ENCODE measurements around the gene HSD3B7.
A peak's percentile ranks its signal among the peaks of the same experiment; 100 is the strongest.

HSD3B7 gene

DNA sequence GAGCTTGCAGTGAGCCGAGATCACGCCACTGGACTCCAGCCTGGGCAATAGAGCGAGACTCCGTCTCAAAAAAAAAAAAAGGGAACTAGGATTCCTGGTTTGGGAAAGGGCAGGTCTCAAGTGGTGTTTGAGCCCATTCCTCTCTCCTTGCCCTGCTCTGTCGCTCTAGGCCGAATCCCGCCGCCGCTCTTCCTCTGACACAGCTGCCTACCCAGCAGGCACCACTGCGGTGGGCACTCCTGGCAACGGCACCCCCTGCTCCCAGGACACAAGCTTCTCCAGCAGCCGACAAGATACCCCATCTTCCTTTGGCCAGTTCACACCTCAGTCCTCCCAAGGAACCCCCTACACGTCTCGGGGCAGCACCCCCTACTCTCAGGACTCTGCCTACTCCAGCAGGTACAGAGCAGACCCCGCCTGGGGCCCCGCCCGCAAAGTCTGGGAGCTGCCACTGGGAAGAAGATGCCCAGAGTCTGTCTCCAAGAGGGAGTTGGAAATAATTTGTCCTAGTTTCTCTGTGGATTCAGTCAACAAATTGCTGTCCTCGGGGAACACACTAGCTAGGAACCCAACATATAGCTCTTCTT is 21.0 kb upstream of the HSD3B7 start:
- Mint-ChIP-seq H3K36me3 (ENCODE audit: insufficient read depth) (peaks cover 65% of the 10 kb centered on the region), H3K27me3 (no peaks in the 10 kb centered on the region), H3K4me1 (peaks cover 32% of the 10 kb centered on the region), H3K4me3 (no peak overlapping the region), H3K9me3 (no peaks in the 10 kb centered on the region), H3K27ac (ENCODE audit: low read depth) (no peak overlapping the region)
- ATAC-seq (replicated peaks; ENCODE audit: extremely low read depth, poor library complexity, severe bottlenecking) (no peak), DNase-seq (ENCODE audit: low spot score in 2 of 2) (no peak)

DNA sequence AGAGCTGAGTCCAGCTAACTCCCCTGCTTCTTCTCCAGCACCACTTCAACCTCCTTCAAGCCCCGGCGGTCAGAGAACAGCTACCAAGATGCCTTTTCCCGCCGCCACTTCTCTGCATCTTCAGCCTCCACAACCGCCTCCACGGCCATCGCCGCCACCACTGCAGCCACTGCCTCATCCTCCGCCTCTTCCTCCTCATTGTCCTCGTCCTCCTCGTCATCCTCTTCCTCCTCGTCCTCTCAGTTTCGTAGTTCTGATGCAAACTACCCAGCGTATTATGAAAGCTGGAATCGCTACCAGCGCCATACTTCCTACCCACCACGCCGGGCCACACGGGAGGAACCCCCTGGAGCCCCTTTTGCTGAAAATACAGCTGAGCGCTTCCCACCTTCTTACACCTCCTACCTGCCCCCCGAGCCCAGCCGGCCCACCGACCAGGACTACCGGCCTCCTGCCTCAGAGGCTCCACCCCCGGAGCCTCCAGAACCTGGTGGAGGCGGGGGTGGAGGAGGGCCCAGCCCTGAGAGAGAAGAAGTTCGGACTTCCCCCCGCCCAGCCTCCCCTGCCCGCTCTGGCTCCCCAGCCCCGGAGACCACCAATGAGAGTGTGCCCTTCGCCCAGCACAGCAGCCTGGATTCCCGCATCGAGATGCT is 20.3 kb upstream of the HSD3B7 start:
- Mint-ChIP-seq H3K27ac (ENCODE audit: low read depth) (no peak overlapping the region), H3K36me3 (ENCODE audit: insufficient read depth) (peaks cover 65% of the 10 kb centered on the region), H3K27me3 (no peaks in the 10 kb centered on the region)

GRCh38 chr16:30965436-30965835 is 19.6 kb upstream of the HSD3B7 start:
- ATAC-seq (replicated peaks; ENCODE audit: extremely low read depth, poor library complexity, severe bottlenecking) = no peak
- Mint-ChIP-seq H3K4me3 (no peak overlapping the region), H3K27ac (ENCODE audit: low read depth) (no peak overlapping the region)

More for the DNA sequence above, 20.3 kb upstream of the HSD3B7 start:
- no peaks in the 10 kb centered on the region for H3K9me3 Mint-ChIP-seq
- no peak overlapping the region for H3K4me3 Mint-ChIP-seq
- ATAC-seq (replicated peaks; ENCODE audit: extremely low read depth, poor library complexity, severe bottlenecking) (no peak), DNase-seq (ENCODE audit: low spot score in 2 of 2) (no peak)
- H3K4me1 Mint-ChIP-seq = peaks cover 25% of the 10 kb centered on the region

GRCh38 chr16:30966033-30966619 is 18.9 kb upstream of the HSD3B7 start:
- Mint-ChIP-seq H3K4me3 (no peak overlapping the region), H3K27me3 (no peaks in the 10 kb centered on the region), H3K4me1 (peaks cover 21% of the 10 kb centered on the region), H3K27ac (ENCODE audit: low read depth) (no peak overlapping the region), H3K9me3 (no peaks in the 10 kb centered on the region), H3K36me3 (ENCODE audit: insufficient read depth) (peaks cover 61% of the 10 kb centered on the region)
- ATAC-seq (replicated peaks; ENCODE audit: extremely low read depth, poor library complexity, severe bottlenecking) (no peak), DNase-seq (ENCODE audit: low spot score in 2 of 2) (no peak)

More at GRCh38 chr16:30965436-30965835, 19.6 kb upstream of the HSD3B7 start:
- H3K9me3 Mint-ChIP-seq = no peaks in the 10 kb centered on the region
- H3K36me3 Mint-ChIP-seq (ENCODE audit: insufficient read depth) = peaks cover 61% of the 10 kb centered on the region
- H3K4me1 Mint-ChIP-seq = peaks cover 18% of the 10 kb centered on the region
- DNase-seq (ENCODE audit: low spot score in 2 of 2) = no peak
- H3K27me3 Mint-ChIP-seq = no peaks in the 10 kb centered on the region

- peak overlapping the region; percentile 12 for H3K27ac Mint-ChIP-seq (ENCODE audit: low read depth)
- no peaks in the 10 kb centered on the region for H3K9me3 Mint-ChIP-seq
- H3K27me3 Mint-ChIP-seq = no peaks in the 10 kb centered on the region
- ATAC-seq (replicated peaks; ENCODE audit: extremely low read depth, poor library complexity, severe bottlenecking) = no peak
- peaks cover 63% of the 10 kb centered on the region for H3K36me3 Mint-ChIP-seq (ENCODE audit: insufficient read depth)
- H3K4me1 Mint-ChIP-seq = peaks cover 26% of the 10 kb centered on the region
- DNase-seq (ENCODE audit: low spot score in 2 of 2) = no peak
- no peak overlapping the region for H3K4me3 Mint-ChIP-seq
Observed at GRCh38 chr16:30967795-30968194, 17.2 kb upstream of the HSD3B7 start.

DNA sequence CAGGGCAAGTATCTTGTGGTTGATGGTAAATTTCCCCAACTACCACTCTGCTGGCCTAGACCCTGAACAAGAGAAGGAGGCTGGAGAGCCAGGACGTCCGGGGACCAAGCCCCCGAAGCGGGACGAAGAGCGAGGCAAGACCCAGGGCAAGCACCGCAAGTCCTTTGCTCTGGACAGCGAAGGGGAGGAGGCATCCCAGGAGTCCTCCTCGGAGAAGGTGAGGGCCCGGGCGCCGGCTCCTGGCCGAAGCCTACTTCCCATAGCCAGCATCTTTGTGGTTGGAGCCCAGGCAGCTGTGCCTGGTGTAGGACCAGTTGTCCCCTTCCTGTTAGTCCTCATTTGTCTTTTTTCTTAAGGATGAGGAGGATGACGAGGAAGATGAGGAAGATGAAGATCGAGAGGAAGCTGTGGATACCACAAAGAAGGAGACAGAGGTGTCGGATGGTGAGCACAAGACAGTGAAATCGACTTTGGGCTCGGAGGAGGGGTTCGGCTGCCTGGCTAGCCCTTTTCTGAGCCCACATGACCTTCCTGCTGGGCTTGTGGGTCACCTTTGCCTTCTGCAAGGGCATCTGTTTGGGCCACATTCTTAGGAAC is 15.7 kb upstream of the HSD3B7 start:
- DNase-seq (ENCODE audit: low spot score in 2 of 2) = no peak
- no peaks in the 10 kb centered on the region for H3K27me3 Mint-ChIP-seq
- no peak overlapping the region for H3K4me3 Mint-ChIP-seq
- no peak for ATAC-seq (replicated peaks; ENCODE audit: extremely low read depth, poor library complexity, severe bottlenecking)
- H3K9me3 Mint-ChIP-seq = no peaks in the 10 kb centered on the region
- no peak overlapping the region for H3K27ac Mint-ChIP-seq (ENCODE audit: low read depth)
- peaks cover 66% of the 10 kb centered on the region for H3K36me3 Mint-ChIP-seq (ENCODE audit: insufficient read depth)
- peaks cover 34% of the 10 kb centered on the region for H3K4me1 Mint-ChIP-seq

DNA sequence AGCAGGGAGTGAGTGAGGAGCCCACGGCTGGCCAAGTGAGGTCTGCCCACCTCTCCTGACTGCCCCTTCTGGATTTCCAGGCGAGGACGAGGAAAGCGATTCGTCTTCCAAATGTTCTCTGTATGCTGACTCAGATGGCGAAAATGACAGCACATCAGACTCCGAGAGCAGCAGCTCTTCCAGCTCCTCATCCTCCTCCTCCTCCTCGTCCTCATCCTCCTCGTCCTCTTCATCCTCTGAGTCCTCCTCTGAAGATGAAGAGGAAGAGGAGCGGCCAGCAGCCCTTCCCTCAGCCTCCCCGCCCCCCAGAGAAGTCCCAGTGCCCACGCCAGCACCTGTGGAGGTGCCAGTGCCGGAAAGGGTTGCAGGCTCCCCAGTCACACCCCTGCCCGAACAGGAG is 13.7 kb upstream of the HSD3B7 start:
- peaks cover 65% of the 10 kb centered on the region for H3K36me3 Mint-ChIP-seq (ENCODE audit: insufficient read depth)
- H3K27ac Mint-ChIP-seq (ENCODE audit: low read depth) = peak overlapping the region; percentile 23
- H3K4me3 Mint-ChIP-seq = no peak overlapping the region
- no peak for DNase-seq (ENCODE audit: low spot score in 2 of 2)
- ATAC-seq (replicated peaks; ENCODE audit: extremely low read depth, poor library complexity, severe bottlenecking) = no peak
- H3K27me3 Mint-ChIP-seq = no peaks in the 10 kb centered on the region
- no peaks in the 10 kb centered on the region for H3K9me3 Mint-ChIP-seq
- peaks cover 37% of the 10 kb centered on the region for H3K4me1 Mint-ChIP-seq

- H3K27me3 Mint-ChIP-seq = no peaks in the 10 kb centered on the region
- DNase-seq (ENCODE audit: low spot score in 2 of 2) = no peak
- H3K36me3 Mint-ChIP-seq (ENCODE audit: insufficient read depth) = peaks cover 66% of the 10 kb centered on the region
- no peak overlapping the region for H3K4me3 Mint-ChIP-seq
- H3K4me1 Mint-ChIP-seq = peaks cover 42% of the 10 kb centered on the region
- no peaks in the 10 kb centered on the region for H3K9me3 Mint-ChIP-seq
- peak overlapping the region; percentile 90 for H3K27ac Mint-ChIP-seq (ENCODE audit: low read depth)
- ATAC-seq (replicated peaks; ENCODE audit: extremely low read depth, poor library complexity, severe bottlenecking) = no peak
Observed at GRCh38 chr16:30972872-30973271, 12.1 kb upstream of the HSD3B7 start.

- no peak for DNase-seq (ENCODE audit: low spot score in 2 of 2)
- Mint-ChIP-seq H3K9me3 (no peaks in the 10 kb centered on the region), H3K27ac (ENCODE audit: low read depth) (peak overlapping the region; percentile 45), H3K36me3 (ENCODE audit: insufficient read depth) (peaks cover 60% of the 10 kb centered on the region), H3K4me3 (no peak overlapping the region), H3K27me3 (no peaks in the 10 kb centered on the region), H3K4me1 (peaks cover 45% of the 10 kb centered on the region)
- no peak for ATAC-seq (replicated peaks; ENCODE audit: extremely low read depth, poor library complexity, severe bottlenecking)
Observed at GRCh38 chr16:30974348-30974747, 10.7 kb upstream of the HSD3B7 start.

GRCh38 chr16:30976486-30976885 is 8.5 kb upstream of the HSD3B7 start:
- no peak overlapping the region for H3K27ac Mint-ChIP-seq (ENCODE audit: low read depth)
- H3K36me3 Mint-ChIP-seq (ENCODE audit: insufficient read depth) = peaks cover 55% of the 10 kb centered on the region
- no peaks in the 10 kb centered on the region for H3K9me3 Mint-ChIP-seq
- no peak overlapping the region for H3K4me3 Mint-ChIP-seq
- ATAC-seq (replicated peaks; ENCODE audit: extremely low read depth, poor library complexity, severe bottlenecking) (no peak), DNase-seq (ENCODE audit: low spot score in 2 of 2) (no peak)
- H3K27me3 Mint-ChIP-seq = no peaks in the 10 kb centered on the region
- peaks cover 37% of the 10 kb centered on the region for H3K4me1 Mint-ChIP-seq

GRCh38 chr16:30977502-30977901 is 7.5 kb upstream of the HSD3B7 start:
- peaks cover 48% of the 10 kb centered on the region for H3K36me3 Mint-ChIP-seq (ENCODE audit: insufficient read depth)
- no peaks in the 10 kb centered on the region for H3K27me3 Mint-ChIP-seq
- H3K27ac Mint-ChIP-seq (ENCODE audit: low read depth) = peak overlapping the region; percentile 4
- H3K4me3 Mint-ChIP-seq = no peak overlapping the region
- H3K4me1 Mint-ChIP-seq = peaks cover 37% of the 10 kb centered on the region
- DNase-seq (ENCODE audit: low spot score in 2 of 2) = no peak
- no peak for ATAC-seq (replicated peaks; ENCODE audit: extremely low read depth, poor library complexity, severe bottlenecking)
- H3K9me3 Mint-ChIP-seq = no peaks in the 10 kb centered on the region

DNA sequence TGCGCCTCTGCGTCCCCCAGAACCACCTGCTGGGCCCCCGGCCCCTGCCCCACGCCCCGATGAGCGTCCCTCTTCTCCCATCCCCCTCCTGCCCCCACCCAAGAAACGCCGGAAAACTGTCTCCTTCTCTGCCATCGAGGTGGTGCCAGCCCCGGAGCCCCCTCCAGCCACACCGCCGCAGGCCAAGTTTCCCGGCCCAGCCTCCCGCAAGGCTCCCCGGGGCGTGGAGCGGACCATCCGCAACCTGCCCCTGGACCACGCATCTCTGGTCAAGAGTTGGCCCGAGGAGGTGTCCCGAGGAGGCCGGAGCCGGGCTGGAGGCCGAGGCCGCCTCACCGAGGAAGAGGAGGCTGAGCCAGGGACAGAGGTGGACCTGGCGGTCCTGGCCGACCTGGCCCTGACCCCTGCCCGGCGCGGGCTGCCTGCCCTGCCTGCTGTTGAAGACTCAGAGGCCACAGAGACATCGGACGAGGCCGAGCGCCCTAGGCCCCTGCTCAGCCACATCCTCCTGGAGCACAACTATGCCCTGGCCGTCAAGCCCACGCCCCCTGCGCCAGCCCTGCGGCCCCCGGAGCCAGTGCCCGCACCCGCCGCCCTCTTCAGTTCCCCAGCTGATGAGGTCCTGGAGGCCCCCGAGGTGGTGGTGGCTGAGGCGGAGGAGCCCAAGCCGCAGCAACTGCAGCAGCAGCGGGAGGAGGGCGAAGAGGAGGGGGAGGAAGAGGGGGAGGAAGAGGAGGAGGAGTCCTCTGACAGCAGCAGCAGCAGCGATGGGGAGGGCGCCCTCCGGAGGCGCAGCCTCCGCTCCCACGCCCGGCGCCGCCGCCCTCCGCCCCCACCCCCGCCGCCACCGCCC is 5.6 kb upstream of the HSD3B7 start:
- no peaks in the 10 kb centered on the region for H3K9me3 Mint-ChIP-seq
- H3K4me1 Mint-ChIP-seq = peaks cover 22% of the 10 kb centered on the region
- DNase-seq (ENCODE audit: low spot score in 2 of 2) = no peak
- no peak overlapping the region for H3K27ac Mint-ChIP-seq (ENCODE audit: low read depth)
- H3K4me3 Mint-ChIP-seq = no peak overlapping the region
- H3K27me3 Mint-ChIP-seq = no peaks in the 10 kb centered on the region
- no peak for ATAC-seq (replicated peaks; ENCODE audit: extremely low read depth, poor library complexity, severe bottlenecking)
- peaks cover 31% of the 10 kb centered on the region for H3K36me3 Mint-ChIP-seq (ENCODE audit: insufficient read depth)

Data from central memory CD8-positive, alpha-beta T cell (primary cell).